ENCODE results near the gene NT5C1B. TPM values are rescaled to one million over a fixed set of nuclear protein-coding genes. Genes with fewer than 3 reads are reported as not detected.

The NT5C1B gene
- total and polyA plus RNA-seq, 4 experiments from 2014 or later = 0.45 to 0.47 TPM; not detected in 2

GRCh38 chr2:18602298-18602697, 12.9 kb upstream of the NT5C1B start:
- no peak for DNase-seq
- no peak overlapping the region for H3K4me3 Mint-ChIP-seq
- no peaks in the 10 kb centered on the region for H3K9me3 ChIP-seq (ENCODE audit: control insufficient read depth in 1 of 2, low read length in 2 of 2)
- H3K27me3 ChIP-seq (ENCODE audit: insufficient read depth, low read length) = no peaks in the 10 kb centered on the region
- H3K4me1 ChIP-seq (ENCODE audit: insufficient read depth, low read length) = no peaks in the 10 kb centered on the region
- no peak overlapping the region for H3K27ac ChIP-seq (ENCODE audit: low read depth, low read length)
- peaks cover 0 to 1% (median 0%) of the 10 kb centered on the region in 4 donors for H3K4me1 Mint-ChIP-seq
- no peak overlapping the region for H3K27ac Mint-ChIP-seq
- H3K27me3 Mint-ChIP-seq = no peaks in the 10 kb centered on the region
- no peaks in the 10 kb centered on the region for H3K9me3 Mint-ChIP-seq
- intact Hi-C loops (cut with micrococcal nuclease) = no loop called here
- H3K4me3 ChIP-seq (ENCODE audit: low read length in 2 of 2) = no peak overlapping the region
- ChIA-PET CTCF (ENCODE audit: partially characterized antibody) (no interaction called here), POLR2A (ENCODE audit: partially characterized antibody) (no interaction called here)
- peaks cover 2 to 6% of the 10 kb centered on the region in 2 donors for H3K36me3 Mint-ChIP-seq
- H3K36me3 ChIP-seq (ENCODE audit: insufficient read depth, low read length) = no peaks in the 10 kb centered on the region

- ChIA-PET POLR2A (ENCODE audit: partially characterized antibody) (no interaction called here), CTCF (ENCODE audit: partially characterized antibody) (no interaction called here)
- DNase-seq = no peak
- Mint-ChIP-seq H3K27ac (no peak overlapping the region), H3K4me1 (no peaks in the 10 kb centered on the region), H3K9me3 (peaks cover 0 to 4% (median 0%) of the 10 kb centered on the region in 8 donors), H3K27me3 (no peaks in the 10 kb centered on the region), H3K4me3 (no peak overlapping the region), H3K36me3 (peaks cover 11 to 23% of the 10 kb centered on the region in 2 donors)
- intact Hi-C loops (cut with micrococcal nuclease) = no loop called here
- Histone ChIP-seq H3K4me1 (ENCODE audit: insufficient read depth, low read length) (no peaks in the 10 kb centered on the region), H3K27me3 (ENCODE audit: insufficient read depth, low read length) (no peaks in the 10 kb centered on the region), H3K9me3 (ENCODE audit: control insufficient read depth in 1 of 2, low read length in 2 of 2) (no peaks in the 10 kb centered on the region), H3K4me3 (ENCODE audit: low read length in 2 of 2) (no peak overlapping the region), H3K27ac (ENCODE audit: low read depth, low read length) (no peak overlapping the region), H3K36me3 (ENCODE audit: insufficient read depth, low read length) (no peaks in the 10 kb centered on the region)
Observed at GRCh38 chr2:18600255-18600613, 10.9 kb upstream of the NT5C1B start.

- Mint-ChIP-seq H3K9me3 (peaks cover 0 to 4% (median 0%) of the 10 kb centered on the region in 8 donors), H3K27ac (no peak overlapping the region), H3K36me3 (peaks cover 11 to 27% of the 10 kb centered on the region in 2 donors), H3K4me3 (no peak overlapping the region), H3K27me3 (no peaks in the 10 kb centered on the region), H3K4me1 (no peaks in the 10 kb centered on the region)
- no peak for DNase-seq
- no peaks in the 10 kb centered on the region for H3K9me3 ChIP-seq (ENCODE audit: control insufficient read depth in 1 of 2, low read length in 2 of 2)
- intact Hi-C loops (cut with micrococcal nuclease) = no loop called here
- no peaks in the 10 kb centered on the region for H3K27me3 ChIP-seq (ENCODE audit: insufficient read depth, low read length)
- POLR2A ChIA-PET (ENCODE audit: partially characterized antibody) = no interaction called here
- no peaks in the 10 kb centered on the region for H3K36me3 ChIP-seq (ENCODE audit: insufficient read depth, low read length)
- no peak overlapping the region for H3K4me3 ChIP-seq (ENCODE audit: low read length in 2 of 2)
- no peaks in the 10 kb centered on the region for H3K4me1 ChIP-seq (ENCODE audit: insufficient read depth, low read length)
- H3K27ac ChIP-seq (ENCODE audit: low read depth, low read length) = no peak overlapping the region
- CTCF ChIA-PET (ENCODE audit: partially characterized antibody) = no interaction called here
Observed at GRCh38 chr2:18599509-18600254, 10.3 kb upstream of the NT5C1B start.

GRCh38 chr2:18598848-18599484, 9.6 kb upstream of the NT5C1B start:
- no peak overlapping the region for H3K4me3 ChIP-seq (ENCODE audit: low read length in 2 of 2)
- H3K4me3 Mint-ChIP-seq = no peak overlapping the region
- H3K27ac ChIP-seq (ENCODE audit: low read depth, low read length) = no peak overlapping the region
- H3K27me3 ChIP-seq (ENCODE audit: insufficient read depth, low read length) = no peaks in the 10 kb centered on the region
- ChIA-PET CTCF (ENCODE audit: partially characterized antibody) (no interaction called here), POLR2A (ENCODE audit: partially characterized antibody) (no interaction called here)
- no peaks in the 10 kb centered on the region for H3K27me3 Mint-ChIP-seq
- no peaks in the 10 kb centered on the region for H3K4me1 ChIP-seq (ENCODE audit: insufficient read depth, low read length)
- H3K4me1 Mint-ChIP-seq = no peaks in the 10 kb centered on the region
- H3K27ac Mint-ChIP-seq = no peak overlapping the region
- H3K36me3 ChIP-seq (ENCODE audit: insufficient read depth, low read length) = no peaks in the 10 kb centered on the region
- DNase-seq = no peak
- intact Hi-C loops (cut with micrococcal nuclease) = no loop called here
- H3K9me3 ChIP-seq (ENCODE audit: control insufficient read depth in 1 of 2, low read length in 2 of 2) = no peaks in the 10 kb centered on the region
- H3K36me3 Mint-ChIP-seq = peaks cover 11 to 28% of the 10 kb centered on the region in 2 donors
- H3K9me3 Mint-ChIP-seq = peaks cover 0 to 4% (median 0%) of the 10 kb centered on the region in 8 donors

GRCh38 chr2:18597618-18598017, 8.2 kb upstream of the NT5C1B start:
- H3K27ac ChIP-seq (ENCODE audit: low read depth, low read length) = no peak overlapping the region
- Mint-ChIP-seq H3K27me3 (no peaks in the 10 kb centered on the region), H3K27ac (no peak overlapping the region), H3K36me3 (peaks cover 14 to 39% of the 10 kb centered on the region in 2 donors), H3K4me1 (no peaks in the 10 kb centered on the region), H3K4me3 (no peak overlapping the region), H3K9me3 (peaks cover 0 to 4% (median 0%) of the 10 kb centered on the region in 8 donors)
- CTCF ChIA-PET (ENCODE audit: partially characterized antibody) = no interaction called here
- no peaks in the 10 kb centered on the region for H3K9me3 ChIP-seq (ENCODE audit: control insufficient read depth in 1 of 2, low read length in 2 of 2)
- intact Hi-C loops (cut with micrococcal nuclease) = no loop called here
- POLR2A ChIA-PET (ENCODE audit: partially characterized antibody) = no interaction called here
- H3K36me3 ChIP-seq (ENCODE audit: insufficient read depth, low read length) = no peaks in the 10 kb centered on the region
- no peaks in the 10 kb centered on the region for H3K27me3 ChIP-seq (ENCODE audit: insufficient read depth, low read length)
- no peak for DNase-seq
- no peak overlapping the region for H3K4me3 ChIP-seq (ENCODE audit: low read length in 2 of 2)
- no peaks in the 10 kb centered on the region for H3K4me1 ChIP-seq (ENCODE audit: insufficient read depth, low read length)

- ChIA-PET CTCF (ENCODE audit: partially characterized antibody) (no interaction called here), POLR2A (ENCODE audit: partially characterized antibody) (no interaction called here)
- Histone ChIP-seq H3K27me3 (ENCODE audit: insufficient read depth, low read length) (no peaks in the 10 kb centered on the region), H3K36me3 (ENCODE audit: insufficient read depth, low read length) (no peaks in the 10 kb centered on the region), H3K4me3 (ENCODE audit: low read length in 2 of 2) (no peak overlapping the region), H3K9me3 (ENCODE audit: control insufficient read depth in 1 of 2, low read length in 2 of 2) (no peaks in the 10 kb centered on the region), H3K27ac (ENCODE audit: low read depth, low read length) (no peak overlapping the region), H3K4me1 (ENCODE audit: insufficient read depth, low read length) (no peaks in the 10 kb centered on the region)
- Mint-ChIP-seq H3K36me3 (peaks cover 14 to 45% of the 10 kb centered on the region in 2 donors), H3K9me3 (peaks cover 0 to 4% (median 0%) of the 10 kb centered on the region in 8 donors), H3K4me3 (no peak overlapping the region), H3K27ac (no peak overlapping the region), H3K27me3 (no peaks in the 10 kb centered on the region), H3K4me1 (no peaks in the 10 kb centered on the region)
- intact Hi-C loops (cut with micrococcal nuclease) = no loop called here
- DNase-seq = no peak
Observed at GRCh38 chr2:18596993-18597392, 7.6 kb upstream of the NT5C1B start.

- Mint-ChIP-seq H3K27me3 (no peaks in the 10 kb centered on the region), H3K4me1 (peaks cover 0 to 2% (median 0%) of the 10 kb centered on the region in 4 donors), H3K9me3 (peaks cover 0 to 4% (median 0%) of the 10 kb centered on the region in 8 donors), H3K4me3 (no peak overlapping the region), H3K36me3 (peaks cover 16 to 52% of the 10 kb centered on the region in 2 donors), H3K27ac (no peak overlapping the region)
- H3K4me3 ChIP-seq (ENCODE audit: low read length in 2 of 2) = no peak overlapping the region
- no peak for DNase-seq
- H3K27me3 ChIP-seq (ENCODE audit: insufficient read depth, low read length) = no peaks in the 10 kb centered on the region
- H3K4me1 ChIP-seq (ENCODE audit: insufficient read depth, low read length) = no peaks in the 10 kb centered on the region
- ChIA-PET POLR2A (ENCODE audit: partially characterized antibody) (no interaction called here), CTCF (ENCODE audit: partially characterized antibody) (interaction anchor here (0.8 kb wide), 1 partner anchor 33 kb away, joined by 3 read pairs; the partner anchor contains the start of gene RDH14)
- intact Hi-C loops (cut with micrococcal nuclease) = no loop called here
- peaks cover 9% of the 10 kb centered on the region for H3K36me3 ChIP-seq (ENCODE audit: insufficient read depth, low read length)
- H3K27ac ChIP-seq (ENCODE audit: low read depth, low read length) = no peak overlapping the region
- H3K9me3 ChIP-seq (ENCODE audit: control insufficient read depth in 1 of 2, low read length in 2 of 2) = no peaks in the 10 kb centered on the region
Observed at GRCh38 chr2:18593496-18593895, 4.1 kb upstream of the NT5C1B start.

All from CD4-positive, alpha-beta memory T cell (primary cell).